Keratinocyte (primary cell): Measurements from ENCODE around the gene PTPRD. TPM values are rescaled to one million over a fixed set of nuclear protein-coding genes. Genes with fewer than 3 reads are reported as not detected.

Source experiments
- DNase-seq: peaks from one replicate; pipeline ENCODE4 v3.0.0-alpha.2; 2011; ENCODE audit warnings: low read depth, missing footprints, low spot score
- FAIRE-seq: peaks from 2 replicates; lab custom pipeline; 2011; peaks lifted over from hg19 to GRCh38; lab: Jason Lieb, UNC
- H2AFZ ChIP-seq: 2 replicates; pipeline ENCODE4 v1.6.0; 2012; ENCODE audit warnings: low read length, control low read depth, inconsistent platforms; ENCODE audit not compliant: control insufficient read depth
- H3K27ac ChIP-seq: 2 replicates; pipeline ENCODE4 v1.5.1; 2011; ENCODE audit warnings: low read length; ENCODE audit not compliant: control insufficient read depth, insufficient read depth
- H3K27me3 ChIP-seq: 3 replicates; pipeline ENCODE4 v1.6.0; 2011; ENCODE audit warnings: low read length; ENCODE audit not compliant: control insufficient read depth, insufficient read depth; ENCODE audit errors: extremely low read depth
- H3K36me3 ChIP-seq, 2 experiments: 2 replicates in 1 of 2; 3 replicates in 1 of 2; pipeline ENCODE4 v1.5.1; 2011; ENCODE audit warnings: low read length in 2 of 2, mild to moderate bottlenecking in 1 of 2; ENCODE audit not compliant: control insufficient read depth in 2 of 2, insufficient read depth in 2 of 2; ENCODE audit errors: extremely low read depth in 1 of 2
- H3K4me1 ChIP-seq: 3 replicates; pipeline ENCODE4 v1.5.1; 2011; ENCODE audit warnings: low read length; ENCODE audit not compliant: control insufficient read depth, insufficient read depth; ENCODE audit errors: extremely low read depth
- H3K4me2 ChIP-seq: 3 replicates; pipeline ENCODE4 v1.6.0; 2011; ENCODE audit warnings: low read depth, low read length; ENCODE audit not compliant: control insufficient read depth, insufficient read depth; ENCODE audit errors: extremely low read depth
- H3K4me3 ChIP-seq, 3 experiments: fragments of 200-600 bp in 1 of 3; sonication (generic) in 1 of 3; 2 replicates in 2 of 3; 3 replicates in 1 of 3; pipeline ENCODE4 v1.5.1; 2011 to 2016; ENCODE audit warnings: low read length in 3 of 3, mild to moderate bottlenecking in 3 of 3, control low read depth in 2 of 3, inconsistent platforms in 1 of 3, low read depth in 1 of 3, mixed read lengths in 1 of 3, mixed run types in 1 of 3, moderate library complexity in 1 of 3; ENCODE audit not compliant: control insufficient read depth in 2 of 3, insufficient read depth in 2 of 3; ENCODE audit errors: extremely low read depth in 1 of 3
- H3K79me2 ChIP-seq: 2 replicates; pipeline ENCODE4 v1.6.0; 2012; ENCODE audit warnings: low read length; ENCODE audit not compliant: control insufficient read depth, insufficient read depth
- H3K9ac ChIP-seq: 3 replicates; pipeline ENCODE4 v1.6.0; 2011; ENCODE audit warnings: low read length; ENCODE audit not compliant: control insufficient read depth, insufficient read depth; ENCODE audit errors: extremely low read depth
- H3K9me1 ChIP-seq: 3 replicates; pipeline ENCODE4 v1.6.0; 2011; ENCODE audit warnings: low read length; ENCODE audit not compliant: control insufficient read depth, insufficient read depth; ENCODE audit errors: extremely low read depth
- H3K9me3 ChIP-seq: 2 replicates; pipeline ENCODE4 v1.5.1; 2012; ENCODE audit warnings: low read depth, low read length; ENCODE audit not compliant: control insufficient read depth
- H4K20me1 ChIP-seq: 3 replicates; pipeline ENCODE4 v1.6.0; 2011; ENCODE audit warnings: low read length; ENCODE audit not compliant: control insufficient read depth, insufficient read depth; ENCODE audit errors: extremely low read depth
- EZH2 ChIP-seq: IDR thresholded peaks from one replicate; pipeline ENCODE4 v1.6.1; 2012; ENCODE audit warnings: inconsistent platforms, mild to moderate bottlenecking, low read length, moderate library complexity
- dilution Hi-C: fragments of 300-500 bp; cut with MboI; formaldehyde crosslinking; loops from one replicate; pipeline ENCODE4 v1.7.0; 2020; ENCODE audit warnings: low sequenced_read_pairs; ENCODE audit not compliant: extremely low pct_ligation_motif_present
- polyA plus RNA-seq, 5 experiments: library from polyadenylated mRNA; depleted of rRNA in 3 of 5; stranded (reverse) in 3 of 5; stranded (forward) in 1 of 5; unstranded in 1 of 5; fragments of >200 nt; gene quantifications; 1 replicate in 1 of 5; 2 replicates in 3 of 5; 3 replicates in 1 of 5; pipeline versions ENCODE4 v1.2.1 to v1.2.3, GENCODE V29; 2011 to 2012; ENCODE audit warnings: missing spikeins in 2 of 5, low read depth in 1 of 5, low replicate concordance in 1 of 5
- TF ChIP-seq, protein P1 (sequence below), 3 experiments: IDR thresholded peaks in 1 of 3; conservative IDR thresholded peaks in 1 of 3; optimal IDR thresholded peaks in 1 of 3; 2 replicates in 2 of 3; 3 replicates in 1 of 3; pipeline versions ENCODE3 to v1.5.1; 2011; ENCODE audit warnings: low read length in 3 of 3, mild to moderate bottlenecking in 3 of 3, moderate library complexity in 2 of 3, control low read depth in 1 of 3, inconsistent platforms in 1 of 3; ENCODE audit not compliant: insufficient read depth in 2 of 3; ENCODE audit errors: extremely low read depth in 1 of 3

The PTPRD gene
- polyA plus RNA-seq, 1 donor (not counting 4 experiments of a cell fraction or from before 2014, with no cell fraction given) = 0.10 TPM

DNA sequence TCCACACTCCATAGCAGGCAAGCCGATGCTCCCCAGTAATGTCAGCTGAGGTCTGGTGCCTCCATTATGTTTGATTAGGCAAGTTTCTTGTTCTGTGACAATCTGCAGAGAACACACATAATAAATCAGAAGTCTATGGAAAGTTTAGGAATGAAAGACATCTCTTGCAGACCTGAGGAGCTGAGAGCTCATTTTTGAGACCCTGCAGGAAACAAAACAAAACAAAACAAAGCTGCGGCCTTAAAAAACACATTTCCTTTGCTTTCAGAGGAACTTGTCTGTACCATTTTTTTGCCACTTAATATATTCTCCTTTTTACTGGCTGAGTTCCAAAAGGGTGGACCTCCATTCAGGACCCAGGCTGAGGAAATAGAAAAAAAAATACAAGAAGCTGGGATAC is 2332.0 kb downstream of the PTPRD start:
- H3K36me3 ChIP-seq = no peaks in the 10 kb centered on the region
- TF ChIP-seq, protein P1, sequence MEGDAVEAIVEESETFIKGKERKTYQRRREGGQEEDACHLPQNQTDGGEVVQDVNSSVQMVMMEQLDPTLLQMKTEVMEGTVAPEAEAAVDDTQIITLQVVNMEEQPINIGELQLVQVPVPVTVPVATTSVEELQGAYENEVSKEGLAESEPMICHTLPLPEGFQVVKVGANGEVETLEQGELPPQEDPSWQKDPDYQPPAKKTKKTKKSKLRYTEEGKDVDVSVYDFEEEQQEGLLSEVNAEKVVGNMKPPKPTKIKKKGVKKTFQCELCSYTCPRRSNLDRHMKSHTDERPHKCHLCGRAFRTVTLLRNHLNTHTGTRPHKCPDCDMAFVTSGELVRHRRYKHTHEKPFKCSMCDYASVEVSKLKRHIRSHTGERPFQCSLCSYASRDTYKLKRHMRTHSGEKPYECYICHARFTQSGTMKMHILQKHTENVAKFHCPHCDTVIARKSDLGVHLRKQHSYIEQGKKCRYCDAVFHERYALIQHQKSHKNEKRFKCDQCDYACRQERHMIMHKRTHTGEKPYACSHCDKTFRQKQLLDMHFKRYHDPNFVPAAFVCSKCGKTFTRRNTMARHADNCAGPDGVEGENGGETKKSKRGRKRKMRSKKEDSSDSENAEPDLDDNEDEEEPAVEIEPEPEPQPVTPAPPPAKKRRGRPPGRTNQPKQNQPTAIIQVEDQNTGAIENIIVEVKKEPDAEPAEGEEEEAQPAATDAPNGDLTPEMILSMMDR (optimal IDR thresholded peaks at IDR 0.05 in 1 of 3, IDR thresholded peaks at IDR 0.05 in 1 of 3, conservative IDR thresholded peaks at IDR 0.05 in 1 of 3; ENCODE audit: extremely low read depth in 1 of 3, insufficient read depth in 2 of 3, low read length in 3 of 3) = no peak
- TF ChIP-seq EZH2 = no peak
- H3K79me2 ChIP-seq = no peaks in the 10 kb centered on the region
- no peak for DNase-seq
- no peak for FAIRE-seq
- H4K20me1 ChIP-seq = no peaks in the 10 kb centered on the region
- H3K4me2 ChIP-seq = no peak overlapping the region
- no peak overlapping the region for H3K27ac ChIP-seq
- H3K9ac ChIP-seq = no peak overlapping the region
- dilution Hi-C loops = no loop called here
- H3K27me3 ChIP-seq = no peaks in the 10 kb centered on the region
- H3K4me1 ChIP-seq = no peaks in the 10 kb centered on the region
- no peak overlapping the region for H2AFZ ChIP-seq
- no peak overlapping the region for H3K4me3 ChIP-seq
- no peaks in the 10 kb centered on the region for H3K9me3 ChIP-seq
- no peaks in the 10 kb centered on the region for H3K9me1 ChIP-seq

DNA sequence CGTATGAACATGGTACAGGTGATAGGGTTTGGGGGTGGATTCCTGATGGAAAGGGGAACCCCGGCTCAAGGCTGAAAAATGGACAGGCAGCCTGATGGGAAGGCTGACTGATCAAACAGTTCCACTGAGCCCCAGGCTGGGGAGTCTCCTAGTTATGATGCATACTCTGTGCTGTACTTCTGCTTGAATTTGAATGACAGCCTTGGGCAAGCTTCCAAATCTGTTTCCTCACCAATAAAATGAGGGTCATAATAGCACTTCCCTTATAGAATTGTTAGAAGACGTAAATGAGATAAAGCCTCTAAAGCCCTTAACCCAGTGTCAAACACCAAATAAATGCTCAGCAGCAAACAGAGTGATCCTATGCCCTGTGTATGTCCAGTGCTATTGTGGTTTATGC is 2334.8 kb downstream of the PTPRD start:
- Histone ChIP-seq H3K79me2 (no peaks in the 10 kb centered on the region), H3K9ac (no peak overlapping the region), H3K4me1 (no peaks in the 10 kb centered on the region), H3K27me3 (no peaks in the 10 kb centered on the region), H3K9me1 (no peaks in the 10 kb centered on the region), H2AFZ (no peak overlapping the region), H3K9me3 (no peaks in the 10 kb centered on the region), H3K36me3 (no peaks in the 10 kb centered on the region), H3K4me2 (no peak overlapping the region), H3K4me3 (no peak overlapping the region), H3K27ac (no peak overlapping the region), H4K20me1 (no peaks in the 10 kb centered on the region)
- FAIRE-seq = no peak
- no peak for DNase-seq
- dilution Hi-C loops = no loop called here
- TF ChIP-seq, protein P1 (optimal IDR thresholded peaks at IDR 0.05 in 1 of 3, IDR thresholded peaks at IDR 0.05 in 1 of 3, conservative IDR thresholded peaks at IDR 0.05 in 1 of 3; ENCODE audit: extremely low read depth in 1 of 3, insufficient read depth in 2 of 3, low read length in 3 of 3) = no peak
- TF ChIP-seq EZH2 = no peak
